ENCODE measurements around the gene HMCN2. TPM values are rescaled to one million over a fixed set of nuclear protein-coding genes. Genes with fewer than 3 reads are reported as not detected.

Gene HMCN2
- total RNA-seq, 1 experiment from 2014 or later = not detected

GRCh38 chr9:130431536-130432303 lies 166.2 kb downstream of the HMCN2 start:
- BruUV-seq (replicated peaks) = no TSS peak

GRCh38 chr9:130432362-130432761 lies 166.8 kb downstream of the HMCN2 start:
- Mint-ChIP-seq H3K9me3 (ENCODE audit: unreplicated experiment) (peaks cover 7% of the 10 kb centered on the region), H3K4me3 (ENCODE audit: unreplicated experiment) (no peak overlapping the region), H3K27ac (ENCODE audit: low read depth, unreplicated experiment) (peak overlapping the region; percentile 63), H3K27me3 (ENCODE audit: insufficient read depth, unreplicated experiment) (no peaks in the 10 kb centered on the region), H3K36me3 (ENCODE audit: insufficient read depth, unreplicated experiment) (peaks cover 5% of the 10 kb centered on the region), H3K4me1 (ENCODE audit: insufficient read depth, unreplicated experiment) (peaks cover 8% of the 10 kb centered on the region)
- ChIA-PET POLR2A (no interaction called here), CTCF (interaction anchor here (0.6 to 1.2 kb wide), 3 partner anchors 10 to 240 kb away, joined by 3 read pairs; no protein-coding TSS in a partner anchor)
- TF ChIP-seq, protein P1, sequence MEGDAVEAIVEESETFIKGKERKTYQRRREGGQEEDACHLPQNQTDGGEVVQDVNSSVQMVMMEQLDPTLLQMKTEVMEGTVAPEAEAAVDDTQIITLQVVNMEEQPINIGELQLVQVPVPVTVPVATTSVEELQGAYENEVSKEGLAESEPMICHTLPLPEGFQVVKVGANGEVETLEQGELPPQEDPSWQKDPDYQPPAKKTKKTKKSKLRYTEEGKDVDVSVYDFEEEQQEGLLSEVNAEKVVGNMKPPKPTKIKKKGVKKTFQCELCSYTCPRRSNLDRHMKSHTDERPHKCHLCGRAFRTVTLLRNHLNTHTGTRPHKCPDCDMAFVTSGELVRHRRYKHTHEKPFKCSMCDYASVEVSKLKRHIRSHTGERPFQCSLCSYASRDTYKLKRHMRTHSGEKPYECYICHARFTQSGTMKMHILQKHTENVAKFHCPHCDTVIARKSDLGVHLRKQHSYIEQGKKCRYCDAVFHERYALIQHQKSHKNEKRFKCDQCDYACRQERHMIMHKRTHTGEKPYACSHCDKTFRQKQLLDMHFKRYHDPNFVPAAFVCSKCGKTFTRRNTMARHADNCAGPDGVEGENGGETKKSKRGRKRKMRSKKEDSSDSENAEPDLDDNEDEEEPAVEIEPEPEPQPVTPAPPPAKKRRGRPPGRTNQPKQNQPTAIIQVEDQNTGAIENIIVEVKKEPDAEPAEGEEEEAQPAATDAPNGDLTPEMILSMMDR (IDR thresholded peaks at IDR 0.05; ENCODE audit: unreplicated experiment) = peak; percentile 16
- intact Hi-C loops (cut with micrococcal nuclease) = no loop called here
- peak; percentile 35 for DNase-seq (ENCODE audit: unreplicated experiment)
- no TSS peak for BruUV-seq (replicated peaks)

More at GRCh38 chr9:130431536-130432303, 166.2 kb downstream of the HMCN2 start:
- intact Hi-C loops (cut with micrococcal nuclease) = no loop called here
- Mint-ChIP-seq H3K4me1 (ENCODE audit: insufficient read depth, unreplicated experiment) (peaks cover 13% of the 10 kb centered on the region), H3K36me3 (ENCODE audit: insufficient read depth, unreplicated experiment) (peaks cover 9% of the 10 kb centered on the region), H3K4me3 (ENCODE audit: unreplicated experiment) (no peak overlapping the region), H3K9me3 (ENCODE audit: unreplicated experiment) (peaks cover 7% of the 10 kb centered on the region), H3K27ac (ENCODE audit: low read depth, unreplicated experiment) (peak overlapping the region; percentile 63), H3K27me3 (ENCODE audit: insufficient read depth, unreplicated experiment) (no peaks in the 10 kb centered on the region)
- ChIA-PET CTCF (interaction anchor here (0.6 to 1.2 kb wide), 3 partner anchors 9 to 239 kb away, joined by 3 read pairs; no protein-coding TSS in a partner anchor), POLR2A (interaction anchor here (1.1 kb wide), 1 partner anchor 16 kb away, joined by 3 read pairs; no protein-coding TSS in a partner anchor)
- DNase-seq (ENCODE audit: unreplicated experiment) = no peak
- TF ChIP-seq, protein P1 (IDR thresholded peaks at IDR 0.05; ENCODE audit: unreplicated experiment) = no peak

GRCh38 chr9:130432796-130433167 lies 167.2 kb downstream of the HMCN2 start:
- H3K9me3 Mint-ChIP-seq (ENCODE audit: unreplicated experiment) = peaks cover 7% of the 10 kb centered on the region
- ChIA-PET POLR2A (no interaction called here), CTCF (interaction anchor here (1.0 kb wide), 1 partner anchor 240 kb away, joined by 3 read pairs; no protein-coding TSS in a partner anchor)
- H3K4me1 Mint-ChIP-seq (ENCODE audit: insufficient read depth, unreplicated experiment) = peaks cover 8% of the 10 kb centered on the region
- H3K4me3 Mint-ChIP-seq (ENCODE audit: unreplicated experiment) = no peak overlapping the region
- H3K27ac Mint-ChIP-seq (ENCODE audit: low read depth, unreplicated experiment) = peak overlapping the region; percentile 63
- intact Hi-C loops (cut with micrococcal nuclease) = no loop called here
- TF ChIP-seq, protein P1 (IDR thresholded peaks at IDR 0.05; ENCODE audit: unreplicated experiment) = no peak
- H3K27me3 Mint-ChIP-seq (ENCODE audit: insufficient read depth, unreplicated experiment) = no peaks in the 10 kb centered on the region
- H3K36me3 Mint-ChIP-seq (ENCODE audit: insufficient read depth, unreplicated experiment) = peaks cover 5% of the 10 kb centered on the region
- BruUV-seq (replicated peaks) = no TSS peak
- DNase-seq (ENCODE audit: unreplicated experiment) = no peak

GRCh38 chr9:130433168-130433946 lies 167.8 kb downstream of the HMCN2 start:
- Mint-ChIP-seq H3K4me1 (ENCODE audit: insufficient read depth, unreplicated experiment) (peaks cover 8% of the 10 kb centered on the region), H3K27ac (ENCODE audit: low read depth, unreplicated experiment) (no peak overlapping the region), H3K9me3 (ENCODE audit: unreplicated experiment) (peaks cover 7% of the 10 kb centered on the region), H3K36me3 (ENCODE audit: insufficient read depth, unreplicated experiment) (peaks cover 5% of the 10 kb centered on the region), H3K4me3 (ENCODE audit: unreplicated experiment) (no peak overlapping the region), H3K27me3 (ENCODE audit: insufficient read depth, unreplicated experiment) (no peaks in the 10 kb centered on the region)
- POLR2A ChIA-PET = no interaction called here
- no TSS peak for BruUV-seq (replicated peaks)
- CTCF ChIA-PET = interaction anchor here (1.0 kb wide), 1 partner anchor 241 kb away, joined by 3 read pairs; no protein-coding TSS in a partner anchor
- intact Hi-C loops (cut with micrococcal nuclease) = no loop called here
- TF ChIP-seq, protein P1 (IDR thresholded peaks at IDR 0.05; ENCODE audit: unreplicated experiment) = no peak
- DNase-seq (ENCODE audit: unreplicated experiment) = no peak
